Medulla oblongata (tissue), 1 donor: ENCODE measurements around the gene KY.

Experiments used
- DNase-seq: peaks from one replicate; pipeline ENCODE4 v3.0.0-alpha.2; 2015; ENCODE audit errors: extremely low spot score

The KY gene

DNA sequence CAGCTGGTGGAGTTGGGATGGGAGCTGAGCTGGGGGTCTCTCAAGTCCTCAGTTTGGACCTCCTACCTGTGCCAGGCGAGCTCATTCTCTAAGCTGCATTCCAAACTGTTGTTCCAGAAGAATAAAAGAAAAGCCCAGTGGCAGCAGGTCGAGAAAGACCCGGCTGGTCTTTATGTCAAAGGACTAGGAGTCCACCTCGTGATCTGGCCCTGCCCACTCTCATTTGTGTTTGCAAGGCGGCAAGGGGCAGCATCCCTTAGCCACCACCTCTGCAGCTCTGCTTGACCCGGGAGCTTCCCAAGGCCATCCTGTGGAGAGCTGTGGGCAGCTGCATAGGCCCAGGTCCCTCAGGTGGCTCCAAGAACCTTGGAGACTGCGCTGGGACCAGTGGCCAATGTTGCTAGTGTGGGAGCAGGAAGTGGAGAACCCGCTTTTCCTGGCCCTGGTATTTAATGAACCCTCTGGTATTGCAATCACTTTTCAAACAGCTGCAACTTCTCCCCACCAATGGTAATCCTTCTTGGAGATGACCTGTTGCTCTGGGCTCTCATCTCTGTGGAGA, 30.9 kb downstream of the KY start:
- no peak for DNase-seq

DNA sequence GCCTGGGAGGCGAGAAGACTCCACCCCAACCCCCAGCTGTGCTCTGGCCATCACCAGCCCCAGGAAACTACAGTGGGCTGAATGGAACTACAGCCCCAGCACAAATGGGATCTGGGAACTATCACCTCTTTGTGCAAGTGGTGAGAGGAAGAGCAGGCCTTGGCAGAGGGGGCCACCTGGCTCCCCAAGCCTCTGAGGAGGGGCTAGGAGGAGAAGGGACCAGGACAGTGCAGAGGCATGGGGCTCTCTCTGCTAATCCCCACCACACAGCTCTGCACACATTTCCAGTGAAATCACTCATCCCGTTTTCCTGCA, 31.6 kb downstream of the KY start:
- DNase-seq: no peak

DNA sequence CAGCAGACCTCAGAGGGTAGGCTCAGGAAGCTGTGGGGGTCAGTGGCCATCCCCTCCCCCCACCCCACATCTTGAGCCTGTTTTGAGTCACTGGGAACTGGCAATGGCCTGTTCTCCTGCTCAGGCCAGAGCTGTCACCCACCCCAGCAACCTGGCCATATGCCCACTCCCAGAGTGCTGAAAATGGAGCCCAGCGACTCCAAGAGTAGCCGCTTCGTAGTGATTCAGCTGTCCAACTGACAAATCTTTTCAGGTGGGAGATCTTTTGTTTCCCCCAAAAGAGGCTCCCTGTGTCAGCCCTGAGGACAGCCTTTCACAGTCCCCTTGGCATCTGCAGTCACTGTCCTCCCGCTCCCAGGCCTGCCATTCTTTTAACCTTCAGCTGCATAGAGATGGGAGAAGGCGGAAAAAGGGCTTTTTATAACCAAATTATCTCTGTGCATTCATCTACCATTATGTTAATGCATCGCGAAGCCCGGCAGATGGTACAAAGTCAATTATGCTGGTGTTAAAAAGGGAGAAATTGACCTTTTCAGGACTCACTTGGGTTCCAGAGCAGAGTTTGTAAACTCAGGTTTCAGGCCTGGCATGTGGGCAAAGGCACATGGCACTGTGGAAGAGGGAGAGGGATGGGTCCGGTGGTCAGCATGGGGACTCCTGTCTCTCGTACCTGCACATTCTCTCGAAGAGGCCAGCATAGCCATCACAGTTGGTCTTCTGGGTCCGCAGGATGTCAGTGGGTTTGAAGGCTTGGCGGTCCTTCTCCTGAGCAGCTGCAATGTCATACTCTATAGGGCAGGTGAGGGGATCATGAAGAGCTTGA, 32.1 kb downstream of the KY start:
- DNase-seq: peak; percentile 38

DNA sequence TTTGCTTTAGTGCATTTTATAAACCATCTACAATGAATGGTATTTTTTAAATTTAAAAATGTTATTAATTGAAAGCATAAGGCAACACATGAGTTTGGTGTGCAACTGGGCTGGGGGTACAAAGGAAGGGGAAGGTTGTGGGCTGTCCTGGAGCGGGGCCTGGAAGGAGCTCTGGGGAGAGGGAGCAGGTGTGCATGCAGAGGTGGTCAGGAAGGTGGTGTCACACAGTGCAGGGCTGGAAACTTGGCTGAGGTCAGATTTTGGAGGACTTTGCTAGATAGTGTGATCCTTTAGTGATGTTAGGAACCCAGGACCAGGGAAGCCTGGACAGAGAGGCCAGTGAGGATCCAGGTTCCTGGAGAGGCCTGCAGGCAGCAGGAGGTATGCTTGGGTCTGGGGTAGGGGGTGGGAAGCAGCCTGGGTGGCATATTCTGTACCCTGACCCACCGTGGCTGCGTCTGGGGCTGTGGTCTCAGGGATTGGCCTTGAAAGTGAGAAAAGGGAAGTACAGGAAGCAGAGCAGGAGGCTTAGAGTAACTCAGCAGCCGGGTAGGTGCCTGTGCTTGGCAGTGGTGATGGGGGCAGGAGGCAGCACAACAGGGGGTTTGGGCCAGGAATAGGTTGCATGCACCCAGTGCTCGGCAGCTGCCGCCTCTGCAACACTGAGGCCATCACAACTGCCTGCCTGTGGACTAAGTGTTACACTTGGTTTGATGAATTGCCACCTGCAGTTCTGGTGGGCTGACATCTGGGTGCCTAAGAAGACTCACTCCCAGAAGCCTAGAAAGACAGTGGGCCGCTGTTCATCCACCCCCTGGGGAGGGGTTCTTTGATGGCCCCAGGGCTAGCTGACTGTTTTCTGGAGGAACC, 33.0 kb downstream of the KY start:
- DNase-seq: no peak

DNA sequence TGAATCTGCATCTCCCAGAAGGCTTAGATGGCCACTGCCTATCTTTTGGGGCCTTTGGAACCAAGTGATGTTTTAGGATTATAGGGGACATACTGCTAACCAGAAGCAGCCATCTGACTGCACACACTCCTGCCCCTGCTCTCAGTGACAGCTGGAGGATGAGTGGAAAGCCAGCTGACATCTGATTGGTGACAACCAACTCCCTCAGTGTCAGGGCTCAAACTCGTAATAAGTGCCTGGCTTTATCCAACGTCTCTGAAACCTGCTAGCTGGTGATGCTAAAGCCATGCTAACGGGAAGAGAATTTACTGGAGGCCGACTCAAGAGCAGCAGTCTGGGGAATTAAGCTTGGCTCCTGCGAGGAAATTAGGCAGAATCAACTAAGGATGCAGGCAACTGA, 35.1 kb downstream of the KY start:
- no peak for DNase-seq

DNA sequence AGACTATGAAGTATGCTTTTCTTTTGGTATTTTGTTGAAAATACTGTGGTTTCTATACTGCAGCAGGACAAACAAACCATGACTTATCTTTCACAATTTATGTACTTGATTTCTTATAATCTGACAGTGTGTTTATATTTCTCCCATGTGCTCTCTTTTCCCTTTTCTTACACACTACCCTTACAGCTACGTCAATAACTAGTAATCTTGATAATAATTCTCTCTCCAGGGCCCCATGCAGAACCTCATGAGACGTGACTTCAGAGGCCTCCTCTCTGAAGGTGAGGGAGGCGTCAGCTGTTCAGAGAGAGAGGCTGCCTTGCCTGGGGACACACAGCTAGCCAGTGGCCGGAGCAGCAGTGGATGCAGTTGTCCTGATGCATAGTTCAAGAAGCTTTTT, 35.9 kb downstream of the KY start:
- no peak for DNase-seq

DNA sequence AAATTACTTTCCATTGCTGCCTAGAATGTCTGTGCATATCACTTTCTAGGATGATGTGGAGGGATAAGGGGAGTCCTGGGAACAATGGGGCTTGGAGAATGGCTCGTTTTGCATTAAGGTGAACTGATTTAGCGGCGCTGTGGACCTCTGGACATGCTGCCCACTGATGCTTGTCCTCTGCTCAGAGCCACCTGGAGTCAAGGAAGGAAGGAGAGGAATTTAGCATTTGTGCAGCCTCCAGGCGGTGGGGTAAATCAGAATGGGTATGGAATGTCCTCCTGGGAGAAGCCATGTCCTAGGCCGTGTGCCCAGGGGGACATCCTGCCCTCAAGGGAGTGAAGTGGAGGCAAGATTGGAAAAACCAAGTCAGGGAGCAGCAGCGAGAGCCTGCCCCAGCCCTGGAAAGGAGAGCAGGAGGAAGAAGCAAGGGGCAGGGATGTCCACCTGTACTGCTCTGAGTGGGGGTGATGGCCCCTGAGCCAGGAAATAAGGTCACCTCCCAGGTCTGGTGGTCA, 37.8 kb downstream of the KY start:
- no peak for DNase-seq

DNA sequence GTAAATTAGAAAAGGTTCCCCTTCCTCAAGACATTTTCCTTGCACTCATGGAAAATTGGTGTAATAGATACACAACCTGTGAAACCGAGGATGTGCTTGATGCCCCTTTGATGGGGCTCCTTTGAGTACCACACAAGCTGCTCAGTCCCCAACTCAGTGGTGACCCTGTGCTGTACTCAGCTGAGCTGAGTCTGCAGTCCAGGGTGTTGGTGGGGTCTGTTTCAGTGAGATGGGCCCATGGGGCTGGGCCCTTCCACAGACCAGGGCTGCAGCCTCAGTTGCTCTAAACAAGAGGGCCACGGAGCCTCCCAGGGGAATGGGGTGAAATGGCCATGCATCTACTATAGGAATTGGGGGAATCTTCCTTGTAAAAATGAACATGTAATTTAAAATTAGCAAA, 39.3 kb downstream of the KY start:
- no peak for DNase-seq

DNA sequence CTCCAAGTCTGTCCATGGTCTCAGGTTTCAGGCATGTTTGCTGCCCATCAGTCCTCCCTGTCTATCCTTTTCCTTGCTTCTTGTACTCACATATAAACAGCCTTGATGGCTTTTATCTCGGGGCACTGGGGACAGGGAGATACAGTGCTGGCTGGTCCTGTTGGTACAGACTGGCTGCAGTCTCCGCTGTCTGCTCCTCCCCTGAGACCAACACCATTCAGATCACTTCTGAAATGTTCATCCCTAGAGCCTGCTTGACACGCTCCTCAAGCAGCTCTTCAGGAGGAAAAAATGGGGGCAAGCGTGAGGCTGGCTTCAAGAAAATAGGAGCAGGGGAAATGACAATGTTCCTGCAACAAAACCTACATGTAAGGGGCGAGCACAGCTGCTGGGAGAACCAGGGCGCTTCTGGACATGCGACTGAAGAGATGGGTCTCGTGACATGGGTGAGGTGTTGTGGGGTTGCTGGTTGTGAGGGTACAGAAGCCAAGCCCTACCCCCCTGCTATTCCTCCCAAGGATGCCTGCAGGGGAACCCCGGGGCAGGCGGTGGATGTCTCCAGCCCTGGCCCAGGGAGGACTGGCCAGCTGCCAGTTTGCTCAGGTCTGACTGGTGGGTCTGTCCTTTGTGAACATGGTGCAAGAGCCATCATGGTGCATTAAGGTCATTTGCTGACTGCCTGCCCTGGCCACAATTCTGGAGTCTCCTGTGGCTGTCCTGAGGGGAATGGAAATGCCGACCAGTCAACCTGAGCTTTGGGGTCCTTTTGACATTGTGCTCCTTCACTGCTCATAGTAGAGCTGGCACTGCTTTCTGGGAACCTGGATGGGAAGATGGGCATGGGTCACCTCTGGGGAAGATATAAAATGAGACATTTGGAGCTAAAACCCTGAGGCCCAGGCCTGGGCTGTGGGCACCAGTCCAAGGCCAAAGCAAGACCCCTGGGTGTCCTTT, 40.1 kb downstream of the KY start:
- DNase-seq: no peak

DNA sequence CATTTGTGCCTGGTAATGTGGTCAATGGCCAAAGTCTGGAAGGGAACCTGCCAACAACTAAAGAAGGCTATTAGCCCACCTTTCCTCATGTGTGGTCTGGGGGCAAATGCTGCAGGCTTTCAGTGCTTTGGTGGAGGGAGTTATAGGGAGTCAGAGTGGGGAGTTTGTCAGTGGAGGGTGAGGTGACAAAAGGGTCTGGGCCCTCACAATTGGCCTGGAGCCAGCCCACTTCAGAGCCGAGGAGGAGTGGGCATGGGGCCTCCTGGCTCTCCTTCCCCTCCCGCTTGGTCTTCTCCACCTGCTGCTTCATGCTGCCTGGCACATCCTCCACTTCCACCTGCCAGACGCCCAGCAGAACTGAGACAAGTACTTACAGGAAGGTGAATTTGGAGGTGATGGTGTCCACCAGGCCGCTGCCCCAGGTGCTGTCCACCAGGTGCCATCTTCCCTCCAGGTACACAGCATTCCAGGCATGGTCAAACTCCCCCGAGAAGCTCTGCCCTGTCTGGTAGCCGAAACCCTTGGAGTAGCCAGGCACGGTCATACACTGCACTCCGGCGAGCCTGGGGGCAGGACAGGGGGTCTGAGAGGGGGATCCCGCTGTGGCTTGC, 40.9 kb downstream of the KY start:
- no peak for DNase-seq

DNA sequence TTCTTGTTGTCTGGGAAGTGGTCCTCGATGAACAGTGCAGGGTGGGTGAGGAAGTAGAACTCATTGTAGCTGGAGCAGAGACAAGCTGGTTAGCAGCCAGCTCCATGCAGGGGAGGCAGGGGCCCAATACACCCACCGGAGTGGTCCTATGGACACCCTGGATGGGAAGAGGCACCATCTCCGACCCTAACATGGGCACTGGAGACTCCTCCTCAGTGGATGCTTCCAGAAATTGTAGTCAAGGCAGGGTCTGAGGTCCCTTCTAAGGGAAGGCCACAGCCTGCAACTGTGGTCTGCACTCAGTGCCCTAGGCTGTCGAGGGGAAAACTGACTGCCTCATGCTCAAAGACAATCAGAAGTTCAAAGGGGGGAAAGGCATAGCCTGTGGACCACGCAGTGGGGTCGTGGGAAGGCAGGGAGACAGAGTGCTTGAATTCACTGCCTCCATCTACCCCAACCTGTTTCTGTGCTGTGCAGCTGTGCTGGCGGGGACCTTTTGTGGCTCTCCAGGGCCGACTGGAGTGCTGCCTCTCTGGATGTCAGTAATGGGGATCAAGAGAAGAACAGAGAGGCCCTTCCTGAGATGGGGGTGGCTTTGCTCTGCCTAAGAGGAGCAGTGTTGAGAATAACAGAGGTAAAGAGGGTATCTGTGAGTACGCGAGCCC, 41.9 kb downstream of the KY start:
- DNase-seq: no peak

DNA sequence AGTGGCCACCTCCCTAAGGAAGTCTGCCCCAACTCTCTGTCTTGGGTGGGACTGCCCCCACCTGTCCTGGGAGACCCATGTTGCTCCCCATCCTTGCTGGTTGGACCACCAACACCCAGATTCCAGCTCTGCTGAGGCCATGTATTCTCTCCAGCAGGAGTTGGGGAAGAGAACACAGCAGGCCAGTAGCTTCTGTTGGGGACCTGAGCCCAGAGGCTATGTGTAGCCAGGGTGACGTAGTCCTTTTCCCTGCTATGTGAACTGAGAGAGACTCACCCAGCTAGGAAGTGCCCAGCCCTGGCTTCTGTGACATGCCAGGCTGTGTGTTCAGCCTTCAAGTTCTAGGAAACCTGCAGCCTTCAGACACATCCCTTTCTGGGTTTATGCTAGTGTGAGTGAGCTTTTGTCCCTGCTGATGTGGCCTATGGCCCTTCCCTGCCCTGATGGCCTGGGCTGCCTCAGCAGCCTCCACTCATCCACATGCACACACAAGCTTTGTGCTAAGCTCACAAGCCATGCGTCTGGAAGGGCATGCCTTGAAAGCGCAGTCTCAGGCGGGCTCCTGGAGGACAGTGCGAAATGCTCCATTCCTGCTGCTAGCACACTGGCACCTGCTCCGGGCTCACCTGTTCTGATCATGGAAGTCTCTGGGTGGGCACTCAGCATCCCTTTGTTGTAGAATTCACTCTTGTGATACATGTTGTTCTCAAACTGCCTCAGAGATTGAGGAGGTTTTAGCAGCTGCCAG, 42.6 kb downstream of the KY start:
- peak; percentile 39 for DNase-seq

DNA sequence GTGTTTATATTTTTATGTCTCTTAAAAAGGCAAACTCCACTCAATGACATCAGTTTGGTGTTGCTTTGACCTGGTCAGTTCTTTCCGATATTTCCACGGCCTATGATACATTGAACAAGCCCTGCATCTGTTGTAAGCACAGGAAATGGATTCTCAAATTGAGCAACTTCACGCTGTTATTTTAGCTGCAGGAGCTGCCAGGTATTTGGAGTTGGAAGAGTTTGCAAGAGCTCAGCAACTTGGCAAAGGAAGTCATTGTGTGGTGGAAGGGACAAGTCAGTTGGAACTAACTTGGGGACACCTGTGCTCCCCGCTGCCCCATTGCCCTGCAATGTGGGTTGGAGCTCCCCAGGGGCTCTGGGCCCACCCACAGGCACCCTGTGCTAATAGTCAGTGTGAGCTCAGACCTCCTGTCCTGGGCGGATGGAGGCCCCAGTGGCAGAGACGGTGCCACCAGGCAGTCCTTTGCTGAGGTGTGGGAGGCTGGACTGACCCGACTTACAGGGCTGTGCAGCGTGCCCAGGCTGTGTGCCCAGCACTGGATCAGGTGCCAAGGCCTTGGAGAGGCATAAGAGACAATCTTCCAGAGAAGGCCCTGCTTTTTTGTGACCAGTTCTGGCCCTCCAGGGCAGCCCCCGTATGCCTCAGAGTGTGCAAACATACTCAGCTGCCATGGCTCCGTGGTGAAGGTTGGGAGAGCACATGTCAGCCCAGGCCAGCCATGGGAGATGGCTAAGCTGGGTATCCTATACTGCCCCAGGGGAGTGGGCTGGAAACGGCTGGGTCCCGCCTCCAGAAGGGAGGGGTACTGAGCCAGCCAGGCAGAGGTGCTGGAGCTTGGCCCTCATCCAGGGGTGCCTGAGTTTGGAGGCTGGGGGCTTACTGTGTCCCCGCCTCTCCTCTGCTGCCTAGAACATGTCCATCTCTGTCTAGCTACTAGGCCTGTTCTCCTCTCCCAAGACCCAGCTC, 43.5 kb downstream of the KY start:
- DNase-seq: no peak

DNA sequence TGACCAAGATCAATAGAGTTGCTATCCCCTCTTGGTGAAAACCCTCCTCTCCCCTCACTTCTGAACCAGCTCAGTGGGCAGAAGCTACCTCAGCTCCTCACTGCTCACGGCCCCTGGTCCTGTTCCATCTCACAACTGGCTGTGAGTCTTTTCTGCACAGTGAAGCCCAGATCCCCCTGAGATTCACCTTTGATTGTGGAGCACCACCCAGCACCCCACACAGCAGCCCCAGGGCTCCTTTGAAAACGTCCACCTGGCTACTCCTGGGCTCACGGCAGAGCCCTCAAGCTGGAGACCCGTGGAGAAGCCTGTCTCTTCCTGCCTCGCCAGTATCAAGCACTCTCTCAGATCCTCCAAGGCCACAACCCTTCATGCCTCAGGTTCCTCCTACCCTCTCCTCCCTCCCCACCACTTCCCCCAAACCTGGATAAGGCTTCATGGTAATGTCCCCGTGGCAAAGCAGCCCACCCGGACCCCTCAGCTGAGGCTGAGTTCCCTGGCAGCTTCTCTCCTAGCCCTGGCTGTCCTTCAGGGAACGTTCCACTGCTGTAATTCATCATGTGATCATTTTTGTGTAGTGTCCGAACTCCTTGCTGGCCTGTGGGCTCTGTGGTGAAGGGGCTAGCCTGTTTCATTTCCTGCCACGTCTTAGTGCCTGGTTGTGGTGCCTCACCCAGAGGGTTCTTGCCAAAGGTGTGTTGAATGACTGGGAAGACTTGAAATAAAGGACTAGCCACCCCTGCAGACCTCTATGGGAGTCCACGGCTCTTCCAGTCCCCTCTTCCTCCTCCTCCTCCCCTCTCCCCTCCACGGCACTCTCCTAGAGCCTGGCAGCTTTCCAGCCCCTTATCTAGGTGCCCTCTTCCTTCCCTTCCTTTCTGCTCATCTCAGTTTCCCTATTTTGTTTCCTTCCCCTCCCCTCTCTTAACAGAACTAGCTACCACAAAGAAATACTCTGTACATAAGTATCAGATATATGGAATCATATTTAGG, 44.5 kb downstream of the KY start:
- DNase-seq: no peak

DNA sequence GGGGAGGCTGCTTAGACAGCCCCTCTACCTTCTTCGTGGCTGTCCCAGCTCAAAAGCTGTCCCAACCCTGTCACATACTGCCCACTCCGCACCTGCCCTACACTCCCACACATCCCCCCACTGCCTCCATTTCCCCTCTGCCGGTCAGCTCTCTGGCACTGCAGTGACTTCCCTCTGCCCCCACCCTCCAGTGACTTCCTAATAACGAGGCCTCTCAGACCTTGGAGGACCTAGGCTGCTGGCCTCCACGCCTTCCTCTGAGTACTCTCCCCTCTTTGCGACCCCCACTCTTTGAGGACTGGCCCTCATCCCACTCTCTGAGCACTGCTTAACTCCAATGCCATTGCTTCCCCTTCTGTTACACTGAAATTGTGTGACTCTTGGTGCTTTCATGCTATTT, 45.3 kb downstream of the KY start:
- DNase-seq: no peak

DNA sequence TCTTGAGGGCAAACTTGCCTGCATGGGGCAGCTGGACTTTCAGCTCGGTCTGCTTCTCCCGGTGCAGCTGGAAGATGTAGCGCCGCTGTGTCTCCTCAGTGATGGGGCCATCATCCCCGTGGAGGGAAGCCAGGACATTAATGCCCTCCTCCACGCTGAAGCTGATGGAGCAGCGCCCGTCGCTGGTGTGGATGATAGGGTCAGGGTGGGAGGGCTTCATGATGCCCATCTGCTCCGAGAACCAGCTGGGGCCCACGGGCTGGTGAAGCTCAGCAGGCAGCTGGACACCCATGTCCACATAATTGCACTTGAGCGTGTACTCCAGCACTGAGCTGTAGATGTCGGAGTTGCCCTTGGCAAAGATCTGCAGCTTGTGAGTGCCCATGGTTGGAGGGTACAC, 46.9 kb downstream of the KY start:
- no peak for DNase-seq

DNA sequence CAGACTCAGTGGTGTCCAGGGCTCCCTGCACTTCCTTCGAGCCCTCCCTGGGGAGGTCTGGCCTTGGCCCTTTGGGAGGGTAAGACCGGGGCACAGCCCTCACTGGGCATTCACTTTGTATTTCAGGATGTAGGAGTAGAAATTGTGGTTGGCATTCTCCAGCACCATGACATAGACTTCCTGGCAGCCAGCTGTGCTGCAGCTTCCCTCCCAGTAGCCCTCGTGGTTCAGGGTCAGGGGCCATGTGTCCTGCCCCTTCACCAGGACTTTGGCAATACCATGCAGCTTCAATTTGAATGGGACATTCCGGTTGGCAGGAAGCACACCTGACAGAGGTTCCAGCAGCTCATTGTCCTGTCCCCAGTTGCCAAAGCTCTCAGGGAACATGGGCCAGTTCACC, 47.3 kb downstream of the KY start:
- DNase-seq: no peak

DNA sequence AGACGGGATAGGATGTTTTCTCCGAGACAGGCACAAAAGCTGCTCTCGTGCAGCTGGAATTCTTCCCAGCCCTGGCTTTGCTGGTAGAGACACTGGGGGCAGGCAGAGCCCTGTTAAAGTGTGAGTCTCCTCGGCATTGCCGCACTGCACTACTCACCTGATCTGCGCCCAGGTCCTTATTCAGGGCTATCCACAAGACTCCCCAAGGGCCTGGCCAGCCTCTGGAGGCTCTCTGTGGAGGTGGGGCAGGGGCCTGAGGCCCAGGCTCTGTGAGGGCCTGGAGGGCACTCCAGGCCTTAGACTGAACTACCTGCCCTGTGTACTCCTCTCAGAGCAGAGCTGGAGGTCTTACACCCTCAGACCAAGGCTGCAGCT, 48.4 kb downstream of the KY start:
- no peak for DNase-seq
